Myometrial cell (primary cell): ENCODE results near the gene MOCS2. TPM values are rescaled to one million over a fixed set of nuclear protein-coding genes. Genes with fewer than 3 reads are reported as not detected.

ENCODE experiments used
- total RNA-seq: library from RNA; depleted of rRNA; stranded (reverse); fragments of >200 nt; gene quantifications from 2 replicates; pipeline ENCODE4 v1.2.3, GENCODE V29; 2015

Gene MOCS2, protein sequence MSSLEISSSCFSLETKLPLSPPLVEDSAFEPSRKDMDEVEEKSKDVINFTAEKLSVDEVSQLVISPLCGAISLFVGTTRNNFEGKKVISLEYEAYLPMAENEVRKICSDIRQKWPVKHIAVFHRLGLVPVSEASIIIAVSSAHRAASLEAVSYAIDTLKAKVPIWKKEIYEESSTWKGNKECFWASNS
- 51.6 and 56.0 TPM in 2 replicates for total RNA-seq

DNA sequence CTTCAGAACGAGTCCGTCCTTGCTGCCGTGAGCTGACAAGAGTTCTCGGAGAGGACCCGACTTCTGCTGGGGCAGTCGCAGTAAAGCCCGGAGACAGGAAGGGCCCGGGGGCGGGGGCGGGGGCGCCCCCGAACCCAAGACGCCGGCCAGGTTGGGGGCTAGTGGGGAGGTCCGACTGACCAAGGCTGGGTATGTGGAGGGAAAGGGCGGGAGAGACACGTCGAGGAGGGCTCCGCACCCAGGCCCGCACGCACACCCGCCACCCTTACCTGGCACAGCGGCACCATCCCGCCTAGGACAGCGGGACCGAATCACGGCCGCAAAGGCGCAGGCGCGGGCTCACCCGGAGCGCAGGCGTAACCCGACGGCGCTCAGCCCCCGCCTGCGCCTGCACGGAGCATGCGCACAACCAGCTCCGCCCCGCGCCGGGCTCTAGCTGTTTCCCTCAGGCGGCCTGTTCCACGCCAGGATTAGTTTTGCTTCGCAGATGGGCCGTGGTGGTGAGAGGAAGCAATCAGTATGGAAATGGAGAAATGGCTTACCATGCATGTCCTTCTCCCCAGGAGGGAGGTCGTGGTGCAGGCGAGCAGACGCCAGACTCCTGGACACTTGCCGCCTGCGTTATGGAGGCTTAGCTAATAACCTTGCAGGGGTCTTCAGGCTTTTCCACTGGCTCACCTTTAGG, at the start of gene MOCS2:
TSS of gene MOCS2 (minus strand) at position 315 of the 685 bp plus-strand sequence. CDS start 2,583 bp downstream, outside the sequence.

Other genes starting within 250 kb of the MOCS2 start
- 19.0 and 30.1 TPM in 2 replicates for gene ITGA2, start 120.4 kb downstream of the MOCS2 start, total RNA-seq